Natural killer cell (primary cell): ENCODE results near the gene DSCAML1. TPM values are rescaled to one million over a fixed set of nuclear protein-coding genes. Genes with fewer than 3 reads are reported as not detected.

Experiments
- ATAC-seq, 3 donors: fragments of 150-1000 bp in 2 of 3; fragments of 200-7000 bp in 1 of 3; cut with Tn5 transposase; 1 replicate in 1 of 3; 2 replicates in 2 of 3; pipeline ENCODE4 v1.10.0; 2021; ENCODE audit warnings: mild to moderate bottlenecking in 2 of 3, moderate library complexity in 2 of 3
- DNase-seq, 2 donors: peaks; one replicate each; pipeline versions ENCODE4 v3.0.0 to v3.0.0-alpha.2; 2013 to 2021; ENCODE audit warnings: mixed read lengths in 1 of 2
- H3K27ac ChIP-seq: one replicate; pipeline ENCODE4 v1.5.1; 2013; ENCODE audit warnings: mild to moderate bottlenecking, low read length
- H3K27me3 ChIP-seq: one replicate; pipeline ENCODE4 v1.6.1; 2013; ENCODE audit warnings: low read length; ENCODE audit not compliant: control insufficient read depth, insufficient read depth
- H3K36me3 ChIP-seq: one replicate; pipeline ENCODE4 v1.6.1; 2013; ENCODE audit warnings: low read length; ENCODE audit not compliant: control insufficient read depth, insufficient read depth
- H3K4me1 ChIP-seq: one replicate; pipeline ENCODE4 v1.6.1; 2013; ENCODE audit warnings: low read length; ENCODE audit not compliant: control insufficient read depth, insufficient read depth
- H3K4me3 ChIP-seq: one replicate; pipeline ENCODE4 v1.5.1; 2013; ENCODE audit warnings: low read length
- H3K9me3 ChIP-seq: one replicate; pipeline ENCODE4 v1.6.1; 2013; ENCODE audit warnings: low read length; ENCODE audit not compliant: control insufficient read depth, insufficient read depth
- H3K27ac Mint-ChIP-seq, 2 donors: one replicate each; pipeline ENCODE4 v1.8.0; 2022; ENCODE audit warnings: mild to moderate bottlenecking in 2 of 2, mixed read lengths in 2 of 2, moderate library complexity in 1 of 2
- H3K27me3 Mint-ChIP-seq, 2 donors: one replicate each; pipeline ENCODE4 v1.8.0; 2022; ENCODE audit warnings: low read depth in 2 of 2, mixed read lengths in 2 of 2
- H3K36me3 Mint-ChIP-seq: one replicate; pipeline ENCODE4 v1.8.0; 2022; ENCODE audit warnings: mixed read lengths
- H3K4me1 Mint-ChIP-seq, 2 donors: one replicate each; pipeline ENCODE4 v1.8.0; 2022; ENCODE audit warnings: mixed read lengths in 2 of 2
- H3K4me3 Mint-ChIP-seq: one replicate; pipeline ENCODE4 v1.8.0; 2022; ENCODE audit warnings: mild to moderate bottlenecking, moderate library complexity, mixed read lengths
- H3K9me3 Mint-ChIP-seq, 2 donors: one replicate each; pipeline ENCODE4 v1.8.0; 2022; ENCODE audit warnings: mixed read lengths in 2 of 2
- WGBS: methylation state at CpG from one replicate; pipeline ENCODE4 v1.1.7; 2013; ENCODE audit warnings: missing lambda C conversion rate; ENCODE audit not compliant: insufficient coverage; 5-methylcytosine and 5-hydroxymethylcytosine counted together
- intact Hi-C: fragments of 100-400 bp; cut with micrococcal nuclease; formaldehyde crosslinking; loops from one replicate; pipeline ENCODE4 v1.14.2; 2022
- total RNA-seq, 4 donors: library from RNA; stranded (reverse); fragments of 120-200 nt in 1 of 4; gene quantifications; one replicate each; pipeline versions ENCODE4 v1.2.3 to v1.2.4, GENCODE V29; 2013 to 2022
- TF ChIP-seq, protein P1 (sequence below): fragments of 200-600 bp; IDR thresholded peaks from one replicate; pipeline ENCODE4 v1.8.0; 2022; ENCODE audit warnings: antibody characterized with exemption

DSCAML1 gene
- total RNA-seq, 3 donors from 2014 or later (not counting 1 experiment from before 2014, with no cell fraction given) = 0.66 TPM; not detected in 2

- H3K9me3 ChIP-seq = no peaks in the 10 kb centered on the region
- no peaks in the 10 kb centered on the region for H3K36me3 ChIP-seq
- no peaks in the 10 kb centered on the region for H3K4me1 ChIP-seq
- WGBS = 77% methylated on average over 5 of the region's 5 CpGs
- H3K4me3 ChIP-seq = no peak overlapping the region
- TF ChIP-seq, protein P1, sequence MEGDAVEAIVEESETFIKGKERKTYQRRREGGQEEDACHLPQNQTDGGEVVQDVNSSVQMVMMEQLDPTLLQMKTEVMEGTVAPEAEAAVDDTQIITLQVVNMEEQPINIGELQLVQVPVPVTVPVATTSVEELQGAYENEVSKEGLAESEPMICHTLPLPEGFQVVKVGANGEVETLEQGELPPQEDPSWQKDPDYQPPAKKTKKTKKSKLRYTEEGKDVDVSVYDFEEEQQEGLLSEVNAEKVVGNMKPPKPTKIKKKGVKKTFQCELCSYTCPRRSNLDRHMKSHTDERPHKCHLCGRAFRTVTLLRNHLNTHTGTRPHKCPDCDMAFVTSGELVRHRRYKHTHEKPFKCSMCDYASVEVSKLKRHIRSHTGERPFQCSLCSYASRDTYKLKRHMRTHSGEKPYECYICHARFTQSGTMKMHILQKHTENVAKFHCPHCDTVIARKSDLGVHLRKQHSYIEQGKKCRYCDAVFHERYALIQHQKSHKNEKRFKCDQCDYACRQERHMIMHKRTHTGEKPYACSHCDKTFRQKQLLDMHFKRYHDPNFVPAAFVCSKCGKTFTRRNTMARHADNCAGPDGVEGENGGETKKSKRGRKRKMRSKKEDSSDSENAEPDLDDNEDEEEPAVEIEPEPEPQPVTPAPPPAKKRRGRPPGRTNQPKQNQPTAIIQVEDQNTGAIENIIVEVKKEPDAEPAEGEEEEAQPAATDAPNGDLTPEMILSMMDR = no peak
- H3K27me3 ChIP-seq = no peaks in the 10 kb centered on the region
- DNase-seq (no peak), ATAC-seq (no peak)
- H3K27ac ChIP-seq = no peak overlapping the region
- no peak overlapping the region for H3K27ac Mint-ChIP-seq
- no peaks in the 10 kb centered on the region for H3K36me3 Mint-ChIP-seq
- no peak overlapping the region for H3K4me3 Mint-ChIP-seq
- intact Hi-C loops = no loop called here
- peaks cover 4 to 14% of the 10 kb centered on the region in 2 donors for H3K27me3 Mint-ChIP-seq
- H3K9me3 Mint-ChIP-seq = no peaks in the 10 kb centered on the region
- H3K4me1 Mint-ChIP-seq = no peaks in the 10 kb centered on the region
Observed at GRCh38 chr11:117696540-117696939, 100.5 kb downstream of the DSCAML1 start.

DNA sequence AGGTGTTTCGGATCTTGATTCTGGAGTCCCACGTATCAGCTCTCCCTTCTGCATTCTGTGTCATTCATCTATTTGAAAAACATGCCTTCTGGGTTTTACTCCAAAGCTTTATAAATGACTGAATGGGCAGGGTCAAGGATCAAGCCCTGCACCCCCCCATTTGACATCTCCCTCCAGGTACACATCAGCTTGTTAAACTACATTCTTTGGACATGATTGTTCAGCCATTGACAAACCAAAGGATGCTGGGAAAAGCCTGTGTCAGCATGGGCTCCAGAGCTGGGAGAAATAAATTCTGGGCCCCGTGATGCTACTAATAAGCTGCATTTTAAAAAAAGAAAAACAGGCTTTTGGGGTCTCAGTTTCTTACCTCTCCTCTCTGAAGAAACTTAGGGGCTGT lies 103.7 kb downstream of the DSCAML1 start:
- no peaks in the 10 kb centered on the region for H3K27me3 ChIP-seq
- no peaks in the 10 kb centered on the region for H3K9me3 ChIP-seq
- no peak overlapping the region for H3K4me3 ChIP-seq
- intact Hi-C loops = no loop called here
- H3K36me3 ChIP-seq = no peaks in the 10 kb centered on the region
- ATAC-seq (no peak), DNase-seq (no peak)
- no peaks in the 10 kb centered on the region for H3K36me3 Mint-ChIP-seq
- no peaks in the 10 kb centered on the region for H3K4me1 Mint-ChIP-seq
- no peak overlapping the region for H3K4me3 Mint-ChIP-seq
- TF ChIP-seq, protein P1 = no peak
- no peaks in the 10 kb centered on the region for H3K9me3 Mint-ChIP-seq
- 84% methylated on average over 3 of the region's 3 CpGs for WGBS
- no peak overlapping the region for H3K27ac Mint-ChIP-seq
- H3K4me1 ChIP-seq = no peaks in the 10 kb centered on the region
- peaks cover 3 to 23% of the 10 kb centered on the region in 2 donors for H3K27me3 Mint-ChIP-seq
- no peak overlapping the region for H3K27ac ChIP-seq

GRCh38 chr11:117691516-117691915 lies 105.5 kb downstream of the DSCAML1 start:
- WGBS = 81% methylated on average over 6 of the region's 10 CpGs
- H3K27ac Mint-ChIP-seq = no peak overlapping the region
- no peaks in the 10 kb centered on the region for H3K9me3 Mint-ChIP-seq
- no peaks in the 10 kb centered on the region for H3K4me1 ChIP-seq
- peaks cover 6 to 23% of the 10 kb centered on the region in 2 donors for H3K27me3 Mint-ChIP-seq
- TF ChIP-seq, protein P1 = no peak
- DNase-seq (no peak), ATAC-seq (no peak)
- H3K4me3 ChIP-seq = no peak overlapping the region
- no peak overlapping the region for H3K27ac ChIP-seq
- H3K4me1 Mint-ChIP-seq = no peaks in the 10 kb centered on the region
- no peaks in the 10 kb centered on the region for H3K27me3 ChIP-seq
- no peaks in the 10 kb centered on the region for H3K9me3 ChIP-seq
- H3K36me3 Mint-ChIP-seq = no peaks in the 10 kb centered on the region
- H3K4me3 Mint-ChIP-seq = no peak overlapping the region
- H3K36me3 ChIP-seq = no peaks in the 10 kb centered on the region
- intact Hi-C loops = no loop called here

DNA sequence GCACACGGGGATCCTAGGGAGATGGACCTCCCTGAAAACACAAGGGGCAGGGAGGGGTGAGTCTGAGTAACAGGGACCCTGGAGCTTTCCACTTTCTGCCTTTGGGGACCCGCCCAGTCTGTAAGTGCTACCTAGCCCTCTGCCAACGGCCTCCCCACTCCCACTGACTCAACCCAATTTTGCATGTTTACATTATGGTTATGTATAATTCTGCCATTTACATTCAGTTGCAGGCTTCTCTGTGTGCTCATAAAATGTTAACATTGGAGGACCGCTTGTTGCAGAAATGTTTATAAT lies 105.8 kb downstream of the DSCAML1 start:
- Mint-ChIP-seq H3K4me3 (no peak overlapping the region), H3K27ac (no peak overlapping the region), H3K36me3 (no peaks in the 10 kb centered on the region), H3K27me3 (peaks cover 6 to 23% of the 10 kb centered on the region in 2 donors), H3K9me3 (no peaks in the 10 kb centered on the region), H3K4me1 (no peaks in the 10 kb centered on the region)
- ATAC-seq (no peak), DNase-seq (no peak)
- no peaks in the 10 kb centered on the region for H3K27me3 ChIP-seq
- intact Hi-C loops = no loop called here
- H3K9me3 ChIP-seq = no peaks in the 10 kb centered on the region
- no peak overlapping the region for H3K4me3 ChIP-seq
- no peak overlapping the region for H3K27ac ChIP-seq
- no peaks in the 10 kb centered on the region for H3K4me1 ChIP-seq
- 37% methylated on average over 1 of the region's 4 CpGs for WGBS
- TF ChIP-seq, protein P1 = no peak
- H3K36me3 ChIP-seq = no peaks in the 10 kb centered on the region
